Measurements from ENCODE around the gene THAP8.

GRCh38 chr19:36047835-36048234 is 6.2 kb downstream of the THAP8 start:
- TF ChIP-seq, protein P1, sequence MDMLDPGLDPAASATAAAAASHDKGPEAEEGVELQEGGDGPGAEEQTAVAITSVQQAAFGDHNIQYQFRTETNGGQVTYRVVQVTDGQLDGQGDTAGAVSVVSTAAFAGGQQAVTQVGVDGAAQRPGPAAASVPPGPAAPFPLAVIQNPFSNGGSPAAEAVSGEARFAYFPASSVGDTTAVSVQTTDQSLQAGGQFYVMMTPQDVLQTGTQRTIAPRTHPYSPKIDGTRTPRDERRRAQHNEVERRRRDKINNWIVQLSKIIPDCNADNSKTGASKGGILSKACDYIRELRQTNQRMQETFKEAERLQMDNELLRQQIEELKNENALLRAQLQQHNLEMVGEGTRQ (IDR thresholded peaks at IDR 0.05; ENCODE audit: low read depth, low read length), result no peak
- TF ChIP-seq POLR2A (IDR thresholded peaks at IDR 0.05; ENCODE audit: low read depth, low read length), result no peak
- TF ChIP-seq BHLHE40 (IDR thresholded peaks at IDR 0.05; ENCODE audit: low read depth, low read length), result no peak
- TF ChIP-seq, protein P2, sequence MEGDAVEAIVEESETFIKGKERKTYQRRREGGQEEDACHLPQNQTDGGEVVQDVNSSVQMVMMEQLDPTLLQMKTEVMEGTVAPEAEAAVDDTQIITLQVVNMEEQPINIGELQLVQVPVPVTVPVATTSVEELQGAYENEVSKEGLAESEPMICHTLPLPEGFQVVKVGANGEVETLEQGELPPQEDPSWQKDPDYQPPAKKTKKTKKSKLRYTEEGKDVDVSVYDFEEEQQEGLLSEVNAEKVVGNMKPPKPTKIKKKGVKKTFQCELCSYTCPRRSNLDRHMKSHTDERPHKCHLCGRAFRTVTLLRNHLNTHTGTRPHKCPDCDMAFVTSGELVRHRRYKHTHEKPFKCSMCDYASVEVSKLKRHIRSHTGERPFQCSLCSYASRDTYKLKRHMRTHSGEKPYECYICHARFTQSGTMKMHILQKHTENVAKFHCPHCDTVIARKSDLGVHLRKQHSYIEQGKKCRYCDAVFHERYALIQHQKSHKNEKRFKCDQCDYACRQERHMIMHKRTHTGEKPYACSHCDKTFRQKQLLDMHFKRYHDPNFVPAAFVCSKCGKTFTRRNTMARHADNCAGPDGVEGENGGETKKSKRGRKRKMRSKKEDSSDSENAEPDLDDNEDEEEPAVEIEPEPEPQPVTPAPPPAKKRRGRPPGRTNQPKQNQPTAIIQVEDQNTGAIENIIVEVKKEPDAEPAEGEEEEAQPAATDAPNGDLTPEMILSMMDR (conservative IDR thresholded peaks at IDR 0.05; ENCODE audit: low read depth, low read length), result no peak
- TF ChIP-seq CEBPB (IDR thresholded peaks at IDR 0.05; ENCODE audit: low read depth, low read length), result no peak
- no peak for TF ChIP-seq MXI1 (IDR thresholded peaks at IDR 0.05; ENCODE audit: borderline replicate concordance, low read depth, low read length)
- TF ChIP-seq RCOR1 (IDR thresholded peaks at IDR 0.05; ENCODE audit: insufficient replicate concordance, low read length), result no peak
- TF ChIP-seq SMC3 (IDR thresholded peaks at IDR 0.05; ENCODE audit: low read depth, low read length), result no peak
